ENCODE data around the gene CSNK1A1L. TPM values are rescaled to one million over a fixed set of nuclear protein-coding genes. Genes with fewer than 3 reads are reported as not detected.

Gene CSNK1A1L
- total RNA-seq = not detected in 2 replicates

DNA sequence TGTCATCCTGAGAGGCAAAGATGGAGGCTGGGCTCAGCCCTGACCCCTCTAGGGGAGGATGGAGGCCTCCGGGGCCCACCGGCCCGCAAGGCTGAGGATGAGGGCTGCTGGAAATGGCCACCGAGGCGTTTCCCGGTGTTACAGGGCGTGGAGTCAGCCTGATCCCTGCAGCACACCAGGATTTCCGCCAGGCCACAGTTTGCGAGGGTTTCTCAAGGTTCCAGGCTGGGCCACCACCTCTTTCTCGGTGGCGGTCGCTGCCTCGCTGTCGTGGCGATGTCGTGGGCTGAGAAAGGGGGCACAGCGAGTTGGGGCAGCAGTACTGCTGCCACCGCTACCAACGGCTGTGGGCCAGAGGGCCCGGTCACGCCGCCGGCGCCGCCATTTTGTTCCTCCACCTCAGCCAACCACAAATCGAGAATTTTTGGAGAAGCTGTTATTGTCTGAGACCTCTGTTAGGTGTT, at the start of gene CSNK1A1L:
Gene CSNK1A1L (minus strand): TSS at position 414 of the 464 bp plus-strand sequence. CDS start 408 bp downstream, at position 6.

GRCh38 chr13:37058910-37059847, 46.3 kb downstream of the CSNK1A1L start, which contains the start of gene SUPT20H:
Gene SUPT20H (minus strand): TSS chr13:37059688. CDS start chr13:37051490, 8,198 bp downstream.

Other genes with a start within 250 kb of the CSNK1A1L start
- 2.1 and 2.7 TPM in 2 replicates for gene SMAD9, start 185.4 kb downstream of the CSNK1A1L start, total RNA-seq
- gene ALG5, start 106.3 kb downstream of the CSNK1A1L start, total RNA-seq = 27.4 and 27.5 TPM in 2 replicates
- 61.8 and 69.1 TPM in 2 replicates for gene EXOSC8, start 104.9 kb downstream of the CSNK1A1L start, total RNA-seq
- 36.8 and 40.6 TPM in 2 replicates for gene SUPT20H, start 46.0 kb downstream of the CSNK1A1L start, total RNA-seq